HCT116 (cell line): ENCODE results near the gene CFAP99. TPM values are rescaled to one million over a fixed set of nuclear protein-coding genes. Genes with fewer than 3 reads are reported as not detected.

Source experiments
- ATAC-seq: fragments of 200-7000 bp; cut with Tn5 transposase; 2 replicates; pipeline ENCODE4 v1.9.1; 2020; ENCODE audit warnings: mild to moderate bottlenecking, moderate library complexity
- BruUV-seq: library from RNA; stranded (reverse); fragments of 400-500 nt; replicated peaks from 2 replicates; lab custom pipeline; 2021; lab: Mats Ljungman, UMichigan
- CTCF ChIA-PET: fragments of 300-600 bp; sonication (Branson Sonifier 250); formaldehyde crosslinking; loops from one replicate; lab custom pipeline; 2021; ENCODE audit warnings: antibody characterized with exemption; lab: Charles Lee
- POLR2A ChIA-PET: fragments of 300-600, 350-600 bp; sonication (Branson Sonifier 250); formaldehyde crosslinking; loops from one replicate; lab custom pipeline; 2021; ENCODE audit warnings: antibody characterized with exemption; lab: Charles Lee
- RAD21 ChIA-PET, 2 experiments: fragments of 300-600 bp; sonication (Branson Sonifier 250); formaldehyde crosslinking; loops; one replicate each; lab custom pipeline; 2023; ENCODE audit warnings: low total read pairs in 2 of 2; ENCODE audit not compliant: uncharacterized antibody in 2 of 2, unreplicated experiment in 2 of 2, low non-redundant PET in 1 of 2; lab: Charles Lee
- DNase-seq: peaks from one replicate; pipeline ENCODE4 v3.0.0-alpha.2; 2010; ENCODE audit warnings: low read depth, low spot score
- H2AFZ ChIP-seq: fragments of 200-600 bp; shearing (Covaris generic), sonication (generic); 2 replicates; pipeline ENCODE4 v1.6.1; 2017; ENCODE audit warnings: low read depth, mixed run types, mixed read lengths, antibody characterized with exemption, low read length; ENCODE audit not compliant: poor library complexity, severe bottlenecking
- H3K27ac ChIP-seq: 2 replicates; pipeline ENCODE4 v1.5.1; 2012; ENCODE audit warnings: low read depth, low read length
- H3K27me3 ChIP-seq: fragments of 200-600 bp; sonication (generic); 2 replicates; pipeline ENCODE4 v1.6.1; 2016; ENCODE audit warnings: mixed run types, low read length, mixed read lengths; ENCODE audit not compliant: insufficient read depth
- H3K36me3 ChIP-seq, 2 experiments: fragments of 200-500 bp in 1 of 2; fragments of 200-600 bp in 1 of 2; sonication (Bioruptor generic) in 1 of 2; sonication (generic) in 1 of 2; 2 replicates each; pipeline versions ENCODE4 v1.5.1 to v1.6.1; 2014 to 2016; ENCODE audit warnings: low read length in 2 of 2, inconsistent platforms in 1 of 2, mixed read lengths in 1 of 2, mixed run types in 1 of 2; ENCODE audit not compliant: insufficient read depth in 2 of 2, control insufficient read depth in 1 of 2
- H3K4me1 ChIP-seq, 2 experiments: fragments of 200-600 bp in 1 of 2; sonication (generic) in 1 of 2; 2 replicates each; pipeline versions ENCODE4 v1.5.1 to v1.6.1; 2012 to 2017; ENCODE audit warnings: low read length in 2 of 2, inconsistent platforms in 1 of 2, mild to moderate bottlenecking in 1 of 2, mixed read lengths in 1 of 2, mixed run types in 1 of 2, moderate library complexity in 1 of 2; ENCODE audit not compliant: insufficient read depth in 2 of 2, control insufficient read depth in 1 of 2
- H3K4me2 ChIP-seq: fragments of 200-600 bp; sonication (generic); 2 replicates; pipeline ENCODE4 v1.6.1; 2017; ENCODE audit warnings: mixed run types, low read length, mixed read lengths
- H3K4me3 ChIP-seq, 2 experiments: fragments of 200-600 bp in 1 of 2; sonication (generic) in 1 of 2; replicated peaks in 1 of 2; 2 replicates each; pipeline ENCODE4 v1.5.1; 2011 to 2016; ENCODE audit warnings: low read length in 2 of 2, control low read depth in 1 of 2, low read depth in 1 of 2, mild to moderate bottlenecking in 1 of 2, mixed read lengths in 1 of 2, mixed run types in 1 of 2
- H3K79me2 ChIP-seq: fragments of 200-600 bp; sonication (generic); 2 replicates; pipeline ENCODE4 v1.6.1; 2017; ENCODE audit warnings: mild to moderate bottlenecking, mixed run types, low read length, moderate library complexity, mixed read lengths; ENCODE audit not compliant: insufficient read depth
- H3K9ac ChIP-seq: fragments of 200-600 bp; sonication (generic); 2 replicates; pipeline ENCODE4 v1.6.1; 2016; ENCODE audit warnings: low read length, mixed read lengths
- H3K9me2 ChIP-seq: fragments of 200-600 bp; sonication (generic), shearing (Covaris generic); 2 replicates; pipeline ENCODE4 v1.6.1; 2017; ENCODE audit warnings: mixed run types, mild to moderate bottlenecking, moderate library complexity; ENCODE audit not compliant: insufficient read depth
- H3K9me3 ChIP-seq, 2 experiments: fragments of 200-500 bp in 1 of 2; fragments of 200-600 bp in 1 of 2; sonication (Bioruptor generic) in 1 of 2; sonication (generic) in 1 of 2; 2 replicates each; pipeline ENCODE4 v1.6.1; 2014 to 2017; ENCODE audit warnings: low read length in 2 of 2, mixed read lengths in 2 of 2, inconsistent platforms in 1 of 2, low read depth in 1 of 2, mild to moderate bottlenecking in 1 of 2, mixed run types in 1 of 2, moderate library complexity in 1 of 2; ENCODE audit not compliant: control insufficient read depth in 1 of 2, insufficient read depth in 1 of 2
- H4K20me1 ChIP-seq: fragments of 200-600 bp; sonication (generic), shearing (Covaris generic); 2 replicates; pipeline ENCODE4 v1.6.1; 2017; ENCODE audit warnings: mixed run types, mild to moderate bottlenecking, moderate library complexity; ENCODE audit not compliant: insufficient read depth
- EGR1 ChIP-seq: IDR thresholded peaks from 2 replicates; pipeline ENCODE4 v1.6.1; 2012; ENCODE audit warnings: low read depth
- EZH2 ChIP-seq: fragments of 200-600 bp; sonication (generic); IDR thresholded peaks from 2 replicates; pipeline ENCODE4 v1.6.1; 2017; ENCODE audit warnings: antibody characterized with exemption, mixed run types
- EZH2phosphoT487 ChIP-seq: fragments of 200-600 bp; IDR thresholded peaks from 2 replicates; pipeline ENCODE4 v1.6.1; 2018; ENCODE audit warnings: antibody characterized with exemption, borderline replicate concordance
- FOSL1 ChIP-seq: IDR thresholded peaks from 2 replicates; pipeline ENCODE4 v1.6.1; 2012; ENCODE audit warnings: low read depth
- POLR2AphosphoS5 ChIP-seq: IDR thresholded peaks from 2 replicates; pipeline ENCODE4 v1.6.1; 2011; ENCODE audit warnings: mild to moderate bottlenecking, low read depth, low read length, moderate library complexity
- RAD21 ChIP-seq: IDR thresholded peaks from 2 replicates; pipeline ENCODE4 v1.6.1; 2012; ENCODE audit warnings: low read depth, mild to moderate bottlenecking
- SIN3A ChIP-seq: IDR thresholded peaks from 2 replicates; pipeline ENCODE4 v1.6.1; 2012; ENCODE audit warnings: low read depth
- SP1 ChIP-seq: IDR thresholded peaks from 2 replicates; pipeline ENCODE4 v1.6.1; 2012; ENCODE audit warnings: low read depth
- SRF ChIP-seq: IDR thresholded peaks from 2 replicates; pipeline ENCODE4 v1.6.1; 2012; ENCODE audit warnings: low read depth
- TCF7L2 ChIP-seq: IDR thresholded peaks from 2 replicates; pipeline ENCODE4 v1.7.0; 2011; ENCODE audit warnings: borderline replicate concordance, inconsistent platforms; ENCODE audit not compliant: insufficient read depth, insufficient read length; ENCODE audit errors: extremely low read depth
- YY1 ChIP-seq: IDR thresholded peaks from 2 replicates; pipeline ENCODE4 v1.6.1; 2011; ENCODE audit warnings: low read length, low read depth, moderate library complexity, mild to moderate bottlenecking; ENCODE audit not compliant: insufficient replicate concordance; ENCODE audit errors: extremely low read depth
- ZFX ChIP-seq: fragments of 450-650 bp; IDR thresholded peaks from 2 replicates; pipeline ENCODE4 v1.6.1; 2017
- ZNF274 ChIP-seq: fragments of 200-500 bp; sonication (Bioruptor generic); IDR thresholded peaks from 2 replicates; pipeline ENCODE4 v1.6.1; 2014; ENCODE audit warnings: mild to moderate bottlenecking, low read depth, low read length, inconsistent platforms
- intact Hi-C: fragments of 100-400 bp; cut with micrococcal nuclease; formaldehyde crosslinking; loops from 2 replicates; pipeline ENCODE4 v1.10.0; 2022
- total RNA-seq: library from RNA; stranded (reverse); gene quantifications from one replicate; pipeline ENCODE4 v1.2.1, GENCODE V29; 2021; ENCODE audit not compliant: unreplicated experiment
- TF ChIP-seq, protein P1 (sequence below): IDR thresholded peaks from 2 replicates; pipeline ENCODE4 v1.6.1; 2011; ENCODE audit warnings: mild to moderate bottlenecking, low read length, moderate library complexity; ENCODE audit not compliant: insufficient replicate concordance; ENCODE audit errors: extremely low read depth
- TF ChIP-seq, protein P2 (sequence below): IDR thresholded peaks from 2 replicates; pipeline ENCODE4 v1.6.1; 2012; ENCODE audit warnings: low read depth
- TF ChIP-seq, protein P3 (sequence below), 3 experiments: fragments of 200-600 bp in 1 of 3; sonication (generic) in 1 of 3; IDR thresholded peaks in 2 of 3; conservative IDR thresholded peaks in 1 of 3; 2 replicates each; pipeline ENCODE4 v1.5.1; 2012 to 2017; ENCODE audit warnings: low read depth in 2 of 3, low read length in 2 of 3, antibody characterized with exemption in 1 of 3, borderline replicate concordance in 1 of 3, control low read depth in 1 of 3, mild to moderate bottlenecking in 1 of 3, mixed read lengths in 1 of 3, mixed run types in 1 of 3, moderate library complexity in 1 of 3; ENCODE audit not compliant: insufficient read depth in 1 of 3
- TF ChIP-seq, protein P4 (sequence below): IDR thresholded peaks from 2 replicates; pipeline ENCODE4 v1.6.1; 2012
- TF ChIP-seq, protein P5 (sequence below): IDR thresholded peaks from 2 replicates; pipeline ENCODE4 v1.6.1; 2012

CFAP99 gene
- total RNA-seq, 1 experiment from 2014 or later = 0.42 TPM

DNA sequence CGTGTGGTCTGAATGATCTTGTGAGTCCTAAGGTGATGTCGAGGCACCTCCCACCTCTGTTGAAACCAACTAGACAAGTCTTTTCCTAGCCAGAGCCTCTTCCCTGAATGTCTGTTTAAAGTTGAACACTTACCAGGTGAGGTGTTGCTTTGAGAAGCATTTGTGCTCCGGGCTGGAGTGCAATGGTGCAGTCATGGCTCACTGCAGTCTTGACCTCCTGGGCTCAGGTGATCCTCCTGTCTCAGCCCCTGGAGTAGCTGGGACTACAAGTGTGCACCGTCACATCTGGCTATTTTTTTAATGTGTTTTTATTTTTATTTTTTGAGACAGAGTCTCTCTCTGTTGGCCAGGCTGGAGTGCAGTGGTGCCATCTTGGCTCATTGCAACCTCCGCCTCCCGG lies 68.2 kb downstream of the CFAP99 start:
- ChIA-PET CTCF (no interaction called here), RAD21 (no interaction called here), POLR2A (no interaction called here)
- H3K4me2 ChIP-seq = no peak overlapping the region
- no TSS peak for BruUV-seq
- H3K27ac ChIP-seq = no peak overlapping the region
- H3K4me1 ChIP-seq = no peaks in the 10 kb centered on the region
- H2AFZ ChIP-seq = no peak overlapping the region
- H4K20me1 ChIP-seq = peaks cover 26% of the 10 kb centered on the region; the same call in 1 of the 2 replicates
- intact Hi-C loops = no loop called here
- no peaks in the 10 kb centered on the region for H3K9me3 ChIP-seq
- TF ChIP-seq EGR1 = no peak
- TF ChIP-seq, protein P1, sequence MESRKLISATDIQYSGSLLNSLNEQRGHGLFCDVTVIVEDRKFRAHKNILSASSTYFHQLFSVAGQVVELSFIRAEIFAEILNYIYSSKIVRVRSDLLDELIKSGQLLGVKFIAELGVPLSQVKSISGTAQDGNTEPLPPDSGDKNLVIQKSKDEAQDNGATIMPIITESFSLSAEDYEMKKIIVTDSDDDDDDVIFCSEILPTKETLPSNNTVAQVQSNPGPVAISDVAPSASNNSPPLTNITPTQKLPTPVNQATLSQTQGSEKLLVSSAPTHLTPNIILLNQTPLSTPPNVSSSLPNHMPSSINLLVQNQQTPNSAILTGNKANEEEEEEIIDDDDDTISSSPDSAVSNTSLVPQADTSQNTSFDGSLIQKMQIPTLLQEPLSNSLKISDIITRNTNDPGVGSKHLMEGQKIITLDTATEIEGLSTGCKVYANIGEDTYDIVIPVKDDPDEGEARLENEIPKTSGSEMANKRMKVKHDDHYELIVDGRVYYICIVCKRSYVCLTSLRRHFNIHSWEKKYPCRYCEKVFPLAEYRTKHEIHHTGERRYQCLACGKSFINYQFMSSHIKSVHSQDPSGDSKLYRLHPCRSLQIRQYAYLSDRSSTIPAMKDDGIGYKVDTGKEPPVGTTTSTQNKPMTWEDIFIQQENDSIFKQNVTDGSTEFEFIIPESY = no peak
- TF ChIP-seq, protein P2, sequence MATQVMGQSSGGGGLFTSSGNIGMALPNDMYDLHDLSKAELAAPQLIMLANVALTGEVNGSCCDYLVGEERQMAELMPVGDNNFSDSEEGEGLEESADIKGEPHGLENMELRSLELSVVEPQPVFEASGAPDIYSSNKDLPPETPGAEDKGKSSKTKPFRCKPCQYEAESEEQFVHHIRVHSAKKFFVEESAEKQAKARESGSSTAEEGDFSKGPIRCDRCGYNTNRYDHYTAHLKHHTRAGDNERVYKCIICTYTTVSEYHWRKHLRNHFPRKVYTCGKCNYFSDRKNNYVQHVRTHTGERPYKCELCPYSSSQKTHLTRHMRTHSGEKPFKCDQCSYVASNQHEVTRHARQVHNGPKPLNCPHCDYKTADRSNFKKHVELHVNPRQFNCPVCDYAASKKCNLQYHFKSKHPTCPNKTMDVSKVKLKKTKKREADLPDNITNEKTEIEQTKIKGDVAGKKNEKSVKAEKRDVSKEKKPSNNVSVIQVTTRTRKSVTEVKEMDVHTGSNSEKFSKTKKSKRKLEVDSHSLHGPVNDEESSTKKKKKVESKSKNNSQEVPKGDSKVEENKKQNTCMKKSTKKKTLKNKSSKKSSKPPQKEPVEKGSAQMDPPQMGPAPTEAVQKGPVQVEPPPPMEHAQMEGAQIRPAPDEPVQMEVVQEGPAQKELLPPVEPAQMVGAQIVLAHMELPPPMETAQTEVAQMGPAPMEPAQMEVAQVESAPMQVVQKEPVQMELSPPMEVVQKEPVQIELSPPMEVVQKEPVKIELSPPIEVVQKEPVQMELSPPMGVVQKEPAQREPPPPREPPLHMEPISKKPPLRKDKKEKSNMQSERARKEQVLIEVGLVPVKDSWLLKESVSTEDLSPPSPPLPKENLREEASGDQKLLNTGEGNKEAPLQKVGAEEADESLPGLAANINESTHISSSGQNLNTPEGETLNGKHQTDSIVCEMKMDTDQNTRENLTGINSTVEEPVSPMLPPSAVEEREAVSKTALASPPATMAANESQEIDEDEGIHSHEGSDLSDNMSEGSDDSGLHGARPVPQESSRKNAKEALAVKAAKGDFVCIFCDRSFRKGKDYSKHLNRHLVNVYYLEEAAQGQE = no peak
- TF ChIP-seq, protein P3, sequence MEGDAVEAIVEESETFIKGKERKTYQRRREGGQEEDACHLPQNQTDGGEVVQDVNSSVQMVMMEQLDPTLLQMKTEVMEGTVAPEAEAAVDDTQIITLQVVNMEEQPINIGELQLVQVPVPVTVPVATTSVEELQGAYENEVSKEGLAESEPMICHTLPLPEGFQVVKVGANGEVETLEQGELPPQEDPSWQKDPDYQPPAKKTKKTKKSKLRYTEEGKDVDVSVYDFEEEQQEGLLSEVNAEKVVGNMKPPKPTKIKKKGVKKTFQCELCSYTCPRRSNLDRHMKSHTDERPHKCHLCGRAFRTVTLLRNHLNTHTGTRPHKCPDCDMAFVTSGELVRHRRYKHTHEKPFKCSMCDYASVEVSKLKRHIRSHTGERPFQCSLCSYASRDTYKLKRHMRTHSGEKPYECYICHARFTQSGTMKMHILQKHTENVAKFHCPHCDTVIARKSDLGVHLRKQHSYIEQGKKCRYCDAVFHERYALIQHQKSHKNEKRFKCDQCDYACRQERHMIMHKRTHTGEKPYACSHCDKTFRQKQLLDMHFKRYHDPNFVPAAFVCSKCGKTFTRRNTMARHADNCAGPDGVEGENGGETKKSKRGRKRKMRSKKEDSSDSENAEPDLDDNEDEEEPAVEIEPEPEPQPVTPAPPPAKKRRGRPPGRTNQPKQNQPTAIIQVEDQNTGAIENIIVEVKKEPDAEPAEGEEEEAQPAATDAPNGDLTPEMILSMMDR (IDR thresholded peaks at IDR 0.05 in 2 of 3, conservative IDR thresholded peaks at IDR 0.05 in 1 of 3; ENCODE audit: borderline replicate concordance in 1 of 3, insufficient read depth in 1 of 3, low read depth in 2 of 3, low read length in 2 of 3) = no peak
- no peak for TF ChIP-seq RAD21
- no peak for TF ChIP-seq POLR2AphosphoS5
- no peak for TF ChIP-seq EZH2
- TF ChIP-seq SIN3A = no peak
- TF ChIP-seq SP1 = no peak
- TF ChIP-seq ZNF274 = no peak
- no peak for TF ChIP-seq SRF
- TF ChIP-seq, protein P4, sequence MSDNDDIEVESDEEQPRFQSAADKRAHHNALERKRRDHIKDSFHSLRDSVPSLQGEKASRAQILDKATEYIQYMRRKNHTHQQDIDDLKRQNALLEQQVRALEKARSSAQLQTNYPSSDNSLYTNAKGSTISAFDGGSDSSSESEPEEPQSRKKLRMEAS = no peak
- TF ChIP-seq EZH2phosphoT487 = no peak
- TF ChIP-seq YY1 = no peak
- no peak for TF ChIP-seq FOSL1
- TF ChIP-seq ZFX = no peak
- TF ChIP-seq, protein P5, sequence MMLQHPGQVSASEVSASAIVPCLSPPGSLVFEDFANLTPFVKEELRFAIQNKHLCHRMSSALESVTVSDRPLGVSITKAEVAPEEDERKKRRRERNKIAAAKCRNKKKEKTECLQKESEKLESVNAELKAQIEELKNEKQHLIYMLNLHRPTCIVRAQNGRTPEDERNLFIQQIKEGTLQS = no peak
- TF ChIP-seq TCF7L2 = no peak
- H3K4me3 ChIP-seq = no peak overlapping the region
- no peak for DNase-seq
- peaks cover 2 to 26% of the 10 kb centered on the region in 2 experiments; a peak in 3 of 4 replicates for H3K36me3 ChIP-seq
- H3K79me2 ChIP-seq = peaks cover 99% of the 10 kb centered on the region
- no peak overlapping the region for H3K9ac ChIP-seq
- no peak for ATAC-seq
- H3K9me2 ChIP-seq = no peaks in the 10 kb centered on the region
- H3K27me3 ChIP-seq = no peaks in the 10 kb centered on the region
